GM23338 (cell line): ENCODE results near the gene GPR153. TPM values are rescaled to one million over a fixed set of nuclear protein-coding genes. Genes with fewer than 3 reads are reported as not detected.

Experiments
- ATAC-seq: fragments of 200-7000 bp; cut with Tn5 transposase; 3 replicates; pipeline ENCODE4 v1.9.1; 2020
- DNase-seq: peaks from one replicate; pipeline ENCODE4 v3.0.0-alpha.2; 2015; ENCODE audit warnings: low spot score
- H2AFZ ChIP-seq: fragments of 200-600 bp; sonication (generic); 2 replicates; pipeline ENCODE4 v1.8.0; 2016; ENCODE audit warnings: antibody characterized with exemption, mild to moderate bottlenecking, moderate library complexity
- H3F3A ChIP-seq: fragments of 200-600 bp; sonication (generic); replicated peaks from 2 replicates; pipeline ENCODE4 v1.8.0; 2017; ENCODE audit warnings: antibody characterized with exemption, mixed run types, low read depth
- H3K27ac ChIP-seq: fragments of 200-600 bp; sonication (generic); 2 replicates; pipeline ENCODE4 v1.6.1; 2016; ENCODE audit warnings: low read depth
- H3K27me3 ChIP-seq: fragments of 200-600 bp; sonication (generic); 2 replicates; pipeline ENCODE4 v1.8.0; 2016; ENCODE audit warnings: mild to moderate bottlenecking, mixed run types, moderate library complexity; ENCODE audit not compliant: insufficient read depth
- H3K36me3 ChIP-seq: fragments of 200-600 bp; sonication (generic); 2 replicates; pipeline ENCODE4 v1.8.0; 2016; ENCODE audit warnings: mild to moderate bottlenecking; ENCODE audit not compliant: insufficient read depth
- H3K4me1 ChIP-seq: fragments of 200-600 bp; sonication (generic); 2 replicates; pipeline ENCODE4 v1.8.0; 2016; ENCODE audit warnings: mild to moderate bottlenecking, moderate library complexity; ENCODE audit not compliant: insufficient read depth
- H3K4me2 ChIP-seq: fragments of 200-600 bp; sonication (generic); 2 replicates; pipeline ENCODE4 v1.7.1; 2017; ENCODE audit warnings: mixed run types
- H3K4me3 ChIP-seq: fragments of 200-600 bp; sonication (generic); 2 replicates; pipeline ENCODE4 v1.6.1; 2016; ENCODE audit warnings: mixed run types
- H3K79me2 ChIP-seq: fragments of 200-600 bp; sonication (generic); replicated peaks from 2 replicates; pipeline ENCODE4 v1.8.0; 2017; ENCODE audit warnings: mild to moderate bottlenecking; ENCODE audit not compliant: insufficient read depth
- H3K9me2 ChIP-seq: fragments of 200-600 bp; sonication (generic); 2 replicates; pipeline ENCODE4 v1.8.0; 2017; ENCODE audit not compliant: insufficient read depth
- H4K20me1 ChIP-seq: fragments of 200-600 bp; sonication (generic); replicated peaks from 2 replicates; pipeline ENCODE4 v1.8.0; 2017; ENCODE audit warnings: mild to moderate bottlenecking; ENCODE audit not compliant: insufficient read depth
- H3K27ac Mint-ChIP-seq: 2 replicates; pipeline ENCODE4 v1.8.0; 2020; ENCODE audit warnings: inconsistent platforms, mild to moderate bottlenecking, moderate library complexity, mixed read lengths
- H3K27me3 Mint-ChIP-seq: 3 replicates; pipeline ENCODE4 v1.8.0; 2022; ENCODE audit warnings: low read depth, mild to moderate bottlenecking, moderate library complexity, mixed read lengths, inconsistent platforms; ENCODE audit not compliant: insufficient read depth, poor library complexity
- H3K36me3 Mint-ChIP-seq: 3 replicates; pipeline ENCODE4 v1.8.0; 2021; ENCODE audit warnings: low read depth, mild to moderate bottlenecking, inconsistent platforms, moderate library complexity, mixed read lengths
- H3K4me1 Mint-ChIP-seq: 3 replicates; pipeline ENCODE4 v1.8.0; 2020; ENCODE audit warnings: mild to moderate bottlenecking, inconsistent platforms, mixed read lengths
- H3K4me3 Mint-ChIP-seq: 3 replicates; pipeline ENCODE4 v1.8.0; 2021; ENCODE audit warnings: moderate library complexity, mild to moderate bottlenecking, inconsistent platforms, mixed read lengths
- H3K9me3 Mint-ChIP-seq: 3 replicates; pipeline ENCODE4 v1.8.0; 2020; ENCODE audit warnings: moderate library complexity, mild to moderate bottlenecking, inconsistent platforms, mixed read lengths
- CREB1 ChIP-seq: fragments of 250-450 bp; sonication (Bioruptor Pico); IDR thresholded peaks from 2 replicates; pipeline ENCODE4 v1.5.0; 2020; ENCODE audit warnings: low read depth, mild to moderate bottlenecking, moderate library complexity
- ETS1 ChIP-seq: IDR thresholded peaks from 2 replicates; pipeline ENCODE4 v1.6.1; 2016; ENCODE audit warnings: antibody characterized with exemption
- EZH2 ChIP-seq: fragments of 200-600 bp; sonication (generic); IDR thresholded peaks from one replicate; pipeline ENCODE4 v1.8.0; 2017; ENCODE audit warnings: antibody characterized with exemption, mild to moderate bottlenecking, low read depth; ENCODE audit not compliant: unreplicated experiment
- JUNB ChIP-seq: IDR thresholded peaks from one replicate; pipeline ENCODE4 v1.6.1; 2016; ENCODE audit warnings: antibody characterized with exemption; ENCODE audit not compliant: unreplicated experiment
- NANOG ChIP-seq: IDR thresholded peaks from 2 replicates; pipeline ENCODE4 v1.6.1; 2016; ENCODE audit warnings: antibody characterized with exemption, borderline replicate concordance
- POLR2AphosphoS5 ChIP-seq: IDR thresholded peaks from 2 replicates; pipeline ENCODE4 v1.6.1; 2016; ENCODE audit warnings: antibody characterized with exemption, low read depth
- STAT1 ChIP-seq: IDR thresholded peaks from one replicate; pipeline ENCODE4 v1.6.1; 2016; ENCODE audit warnings: antibody characterized with exemption; ENCODE audit not compliant: unreplicated experiment
- ZNF114 ChIP-seq: fragments of 250-450 bp; sonication (Bioruptor Pico); IDR thresholded peaks from 2 replicates; pipeline ENCODE4 v1.5.0; 2020; ENCODE audit warnings: mild to moderate bottlenecking, moderate library complexity
- ZNF331 ChIP-seq: fragments of 250-450 bp; sonication (Bioruptor Pico); IDR thresholded peaks from 2 replicates; pipeline ENCODE4 v1.5.0; 2020; ENCODE audit warnings: low read depth, mild to moderate bottlenecking, moderate library complexity
- ZNF462 ChIP-seq: fragments of 250-450 bp; sonication (Bioruptor Pico); IDR thresholded peaks from 2 replicates; pipeline ENCODE4 v1.5.0; 2020; ENCODE audit warnings: mild to moderate bottlenecking, moderate library complexity
- polyA plus RNA-seq: library from polyadenylated mRNA; unstranded; fragments of >200 nt; fragmentation: Nextera tagmentation; extraction: Ambion mirVana; gene quantifications from 2 replicates; pipeline ENCODE4 v1.2.1, GENCODE V29; 2016
- total RNA-seq: library from RNA; depleted of rRNA; stranded (reverse); fragments of >200 nt; shearing (Covaris generic); gene quantifications from 2 replicates; pipeline ENCODE4 v1.2.3, GENCODE V29; 2014

The GPR153 gene
- total and polyA plus RNA-seq, 2 experiments from 2014 or later: 1.3 to 9.0 TPM

GRCh38 chr1:6288665-6289064 is 27.8 kb upstream of the GPR153 start:
- Histone ChIP-seq H4K20me1 (no peaks in the 10 kb centered on the region; the same call in 1 of the 2 replicates), H3K4me1 (no peaks in the 10 kb centered on the region), H3K9me2 (no peaks in the 10 kb centered on the region), H2AFZ (no peak overlapping the region), H3K27me3 (no peaks in the 10 kb centered on the region), H3K27ac (no peak overlapping the region), H3K79me2 (no peaks in the 10 kb centered on the region), H3K4me3 (no peak overlapping the region), H3K4me2 (no peak overlapping the region), H3K36me3 (0 out of 2 replicates have a peak, but pooled peaks cover 7% of the 10 kb centered on the region), H3F3A (no peaks in the 10 kb centered on the region; the same call in 1 of the 2 replicates)
- ATAC-seq: no peak
- no peak for TF ChIP-seq ETS1
- TF ChIP-seq CREB1: no peak
- TF ChIP-seq ZNF114: no peak
- TF ChIP-seq ZNF331: no peak
- TF ChIP-seq NANOG: no peak
- no peak for TF ChIP-seq POLR2AphosphoS5
- no peaks in the 10 kb centered on the region for H3K9me3 Mint-ChIP-seq
- DNase-seq: no peak
- peaks cover 4% of the 10 kb centered on the region for H3K27me3 Mint-ChIP-seq
- no peak overlapping the region for H3K27ac Mint-ChIP-seq
- no peaks in the 10 kb centered on the region; the same call in 2 of the 3 replicates for H3K4me1 Mint-ChIP-seq
- H3K36me3 Mint-ChIP-seq: peaks cover 7% of the 10 kb centered on the region
- H3K4me3 Mint-ChIP-seq: no peak overlapping the region

GRCh38 chr1:6288026-6288425 is 27.1 kb upstream of the GPR153 start:
- Histone ChIP-seq H3K4me1 (no peaks in the 10 kb centered on the region), H3K36me3 (0 out of 2 replicates have a peak, but pooled peaks cover 1% of the 10 kb centered on the region), H3F3A (no peaks in the 10 kb centered on the region; the same call in 1 of the 2 replicates), H3K27ac (no peak overlapping the region), H3K9me2 (no peaks in the 10 kb centered on the region), H4K20me1 (no peaks in the 10 kb centered on the region), H3K79me2 (no peaks in the 10 kb centered on the region), H3K4me2 (no peak overlapping the region), H2AFZ (no peak overlapping the region), H3K27me3 (no peaks in the 10 kb centered on the region), H3K4me3 (no peak overlapping the region)
- no peaks in the 10 kb centered on the region for H3K9me3 Mint-ChIP-seq
- H3K27ac Mint-ChIP-seq: no peak overlapping the region
- TF ChIP-seq STAT1: no peak
- no peak for TF ChIP-seq ZNF462 (CRISPR knock-in tag)
- TF ChIP-seq JUNB: no peak
- no peak for TF ChIP-seq EZH2
- DNase-seq: no peak
- peaks cover 4% of the 10 kb centered on the region for H3K27me3 Mint-ChIP-seq
- no peak for ATAC-seq
- H3K4me3 Mint-ChIP-seq: no peak overlapping the region
- peaks cover 1% of the 10 kb centered on the region; the same call in 2 of the 3 replicates for H3K36me3 Mint-ChIP-seq
- no peaks in the 10 kb centered on the region; the same call in 2 of the 3 replicates for H3K4me1 Mint-ChIP-seq
